Hematopoietic multipotent progenitor cell treated with erythropoietin and hydrocortisone succinate and interleukin-3 and kit ligand, for 4 days (in vitro differentiated cells): Measurements from ENCODE around the gene IL16.
"Not testable (repeated sequence)": the region's sequence is repeated elsewhere in the genome, so short reads cannot be mapped to it uniquely, and the experiment has no call there.

Experiments used
- DNase-seq: peaks from one replicate; pipeline ENCODE4 v3.0.0-alpha.2; 2015

IL16 gene

DNA sequence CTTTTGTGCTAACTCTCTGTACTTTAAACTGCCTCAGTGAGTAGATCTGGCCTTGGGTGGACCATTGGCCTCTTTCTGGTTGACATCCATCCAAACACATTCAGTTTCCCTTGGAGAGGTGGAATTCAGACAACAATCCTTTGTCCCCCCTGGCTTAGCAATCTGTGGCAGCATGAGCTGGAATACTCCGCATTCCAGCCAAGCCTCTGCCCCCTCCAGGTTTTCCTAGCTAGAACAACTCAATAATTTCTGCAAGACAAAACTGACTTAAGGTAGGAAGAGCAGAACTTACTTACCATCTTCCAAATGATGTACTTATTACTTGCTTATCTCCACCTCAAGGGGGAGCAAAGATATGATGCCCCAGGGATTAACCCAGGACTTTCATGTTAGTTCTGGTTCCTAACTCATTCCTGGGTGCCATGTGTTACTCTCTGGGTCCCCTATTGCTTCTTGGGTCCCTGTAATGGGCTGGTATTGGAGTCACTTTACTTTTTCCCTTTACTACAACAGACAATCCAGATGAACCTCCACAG, 21.8 kb upstream of the IL16 start:
- DNase-seq, result no peak

DNA sequence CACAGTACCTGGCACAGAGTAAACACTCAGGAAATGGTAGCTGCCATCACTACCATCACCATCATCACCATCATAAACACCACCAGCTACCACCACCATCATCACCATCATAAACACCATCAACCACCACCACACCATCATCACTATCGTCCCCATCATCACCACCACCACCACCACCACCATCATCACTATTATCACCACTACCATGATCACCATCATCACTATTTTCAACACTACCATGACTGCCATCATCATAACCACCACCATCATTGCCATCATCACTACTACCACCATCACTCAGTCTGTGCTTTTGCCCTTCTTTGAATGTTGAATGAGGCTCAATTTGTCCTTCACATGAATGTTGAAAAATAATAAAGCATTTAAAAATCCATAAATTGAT, 21.2 kb upstream of the IL16 start:
- DNase-seq, result no peak

DNA sequence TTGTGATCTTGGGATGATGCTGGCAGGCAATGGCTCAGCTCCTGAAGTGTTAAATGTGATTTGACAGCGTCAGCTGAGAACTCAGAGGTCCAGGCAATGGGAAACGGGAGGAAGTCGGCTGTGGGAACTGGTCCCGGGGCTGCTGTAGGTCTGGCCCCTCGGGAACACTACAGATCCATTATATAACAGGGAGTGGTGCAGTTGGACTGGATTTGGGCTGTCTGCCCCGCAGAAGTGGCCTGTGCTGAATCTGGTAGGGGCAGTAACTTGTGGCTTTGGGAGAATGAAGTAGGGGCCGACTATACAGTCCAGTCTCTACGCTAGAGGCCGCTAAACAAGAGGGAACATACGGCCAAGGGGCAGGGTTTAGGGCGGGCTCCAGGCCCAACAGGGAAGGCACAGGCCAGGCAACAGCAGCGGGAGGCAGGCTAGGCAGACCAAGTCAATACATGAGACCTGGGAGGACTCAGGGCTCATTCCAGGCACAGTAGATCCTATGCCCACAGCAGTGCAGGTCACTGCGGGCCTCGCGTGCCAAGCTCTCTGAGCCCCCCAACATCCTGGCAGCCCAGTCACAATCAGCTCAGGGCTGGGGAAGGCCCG, 20.3 kb upstream of the IL16 start:
- DNase-seq, result no peak

DNA sequence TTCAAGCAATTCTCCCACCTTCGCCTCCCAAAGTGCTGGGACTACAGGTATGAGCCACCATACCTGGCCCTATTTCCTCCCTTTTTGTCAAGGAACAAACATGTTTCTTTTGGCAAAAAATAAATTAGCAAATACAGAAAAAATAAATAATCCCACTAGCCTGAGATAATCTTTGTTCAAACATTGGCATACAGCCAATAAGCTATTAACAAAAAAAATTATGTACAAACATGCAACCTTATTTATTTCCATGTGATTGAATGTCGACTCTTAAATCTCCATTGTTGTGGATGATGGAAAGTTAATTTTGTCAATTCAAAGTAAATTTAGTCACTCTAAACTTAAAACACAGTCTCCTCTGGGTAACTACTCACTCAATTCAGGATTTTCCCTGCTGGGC, 18.3 kb upstream of the IL16 start:
- DNase-seq, result no peak

DNA sequence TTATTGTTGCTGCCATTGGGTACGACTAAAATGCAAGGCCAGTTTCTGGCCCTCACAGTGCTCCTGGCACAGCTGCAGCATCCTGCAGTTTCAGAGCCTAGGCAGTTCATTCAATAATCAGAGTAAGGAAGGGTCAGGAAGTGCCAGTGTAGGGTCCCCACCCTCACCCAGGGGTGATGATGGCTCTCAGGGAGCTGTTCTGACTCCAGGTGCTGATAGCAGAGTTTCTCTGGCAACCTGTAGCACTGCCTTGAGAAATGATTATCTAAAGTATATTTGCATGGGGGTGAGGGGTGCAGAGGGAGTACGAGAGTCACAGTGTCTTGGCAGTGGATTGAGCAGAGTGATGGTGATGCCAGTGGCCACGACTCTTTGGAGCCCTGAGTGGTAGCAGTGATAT, 15.5 kb upstream of the IL16 start:
- DNase-seq, result peak; percentile 27

DNA sequence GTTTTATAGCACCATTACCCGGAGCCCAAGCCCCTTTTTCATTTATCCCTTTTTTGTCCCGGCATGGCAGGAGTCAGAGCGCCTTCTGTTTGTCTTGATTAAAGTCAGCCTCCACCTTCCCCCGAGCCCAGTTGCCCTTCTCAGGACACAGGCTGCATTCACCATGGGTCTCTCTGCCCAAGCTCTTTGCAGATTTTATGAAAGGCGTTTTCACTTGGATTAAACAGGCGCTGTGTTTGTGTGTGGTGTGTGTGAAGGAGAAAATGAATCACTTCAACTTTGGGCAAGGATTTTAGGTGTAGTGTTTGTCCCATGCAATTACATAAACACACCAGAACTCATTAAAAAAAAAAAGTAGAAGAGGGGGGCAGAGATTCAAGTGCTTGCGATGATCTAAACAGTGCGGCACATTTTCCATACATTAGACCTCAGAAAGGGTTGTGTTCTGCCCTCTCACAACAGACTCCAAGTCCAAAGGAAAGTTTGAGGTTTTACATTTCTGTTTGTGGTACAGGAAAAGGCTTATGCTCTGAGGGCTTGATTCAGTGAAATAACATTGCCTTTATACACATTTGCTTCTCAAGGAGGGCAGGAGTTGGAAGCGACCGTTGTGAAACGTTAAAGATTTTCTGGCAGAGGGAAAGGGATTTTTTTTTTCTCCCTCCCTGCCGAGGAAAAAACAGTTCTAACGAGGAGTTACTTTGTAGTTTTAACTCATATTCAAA, 14.5 kb upstream of the IL16 start:
- DNase-seq, result no peak

DNA sequence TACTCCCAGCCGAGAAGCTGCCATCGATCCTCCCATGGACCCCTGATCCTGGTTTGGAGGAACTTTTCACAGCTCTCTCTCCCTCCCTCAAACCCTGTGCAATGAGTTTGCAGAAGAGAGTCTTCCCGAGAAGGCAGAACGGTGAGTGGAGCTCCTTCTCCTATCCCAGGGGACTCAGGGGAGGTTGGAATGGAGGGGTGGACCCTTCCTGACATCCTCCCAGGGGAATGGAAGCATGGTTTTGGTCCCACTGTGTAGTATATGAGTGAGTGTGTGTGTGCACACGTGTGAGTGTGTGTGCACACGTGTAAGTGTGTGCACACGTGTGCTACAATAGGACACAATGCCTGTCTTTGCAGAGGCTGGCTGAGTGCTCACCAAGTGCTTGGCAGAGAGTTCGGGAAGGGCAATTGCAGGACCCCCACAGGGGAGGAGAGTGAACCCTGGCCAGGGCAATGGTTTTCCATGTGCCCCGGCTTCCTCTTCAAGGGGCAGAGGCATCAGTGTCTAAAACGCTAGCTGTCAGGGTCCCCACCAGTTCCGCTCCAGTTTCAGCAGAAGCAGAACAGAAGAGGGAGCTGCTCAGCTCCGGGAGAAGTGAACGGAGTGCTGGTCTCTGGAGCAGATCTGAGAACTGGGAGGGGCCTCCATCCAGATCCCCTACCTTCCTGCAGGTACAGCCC, 13.8 kb upstream of the IL16 start:
- DNase-seq, result peak; percentile 33

DNA sequence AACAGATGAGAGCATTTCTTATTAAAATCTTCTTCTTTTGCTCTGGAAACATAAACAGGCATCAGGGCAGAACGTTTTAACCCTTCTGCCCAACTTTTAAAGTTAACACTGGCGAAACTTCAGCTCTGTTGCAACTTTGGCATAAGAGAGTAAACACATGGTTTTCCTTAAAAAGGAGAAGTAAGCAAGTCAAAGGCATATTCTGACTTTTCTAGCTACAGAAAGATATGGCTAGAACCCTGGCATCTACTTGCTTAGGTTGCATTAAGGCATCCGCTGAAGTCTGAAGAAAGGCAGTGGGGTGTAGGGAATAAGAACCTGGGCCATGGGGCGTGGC, 13.3 kb upstream of the IL16 start:
- peak; percentile 39 for DNase-seq

DNA sequence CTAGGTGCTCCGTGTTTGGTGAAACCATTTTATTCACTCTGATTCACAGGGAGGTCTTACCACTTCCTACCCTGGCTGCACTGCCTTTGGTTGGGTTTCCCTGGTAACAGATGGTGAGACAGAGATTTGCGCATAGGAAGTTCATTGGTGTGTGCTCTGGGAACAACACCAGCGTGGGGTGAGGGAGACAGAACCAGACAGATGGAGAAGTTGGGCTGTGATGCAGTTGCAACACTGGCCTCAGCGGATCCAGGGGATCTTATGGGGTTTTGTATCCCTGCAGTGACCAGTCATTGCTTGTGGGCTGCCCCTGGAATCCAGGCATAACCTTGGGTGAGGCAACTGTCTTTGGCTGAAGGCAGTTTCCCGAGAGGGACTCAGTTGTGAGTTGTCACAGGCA, 12.5 kb upstream of the IL16 start:
- peak; percentile 59 for DNase-seq

DNA sequence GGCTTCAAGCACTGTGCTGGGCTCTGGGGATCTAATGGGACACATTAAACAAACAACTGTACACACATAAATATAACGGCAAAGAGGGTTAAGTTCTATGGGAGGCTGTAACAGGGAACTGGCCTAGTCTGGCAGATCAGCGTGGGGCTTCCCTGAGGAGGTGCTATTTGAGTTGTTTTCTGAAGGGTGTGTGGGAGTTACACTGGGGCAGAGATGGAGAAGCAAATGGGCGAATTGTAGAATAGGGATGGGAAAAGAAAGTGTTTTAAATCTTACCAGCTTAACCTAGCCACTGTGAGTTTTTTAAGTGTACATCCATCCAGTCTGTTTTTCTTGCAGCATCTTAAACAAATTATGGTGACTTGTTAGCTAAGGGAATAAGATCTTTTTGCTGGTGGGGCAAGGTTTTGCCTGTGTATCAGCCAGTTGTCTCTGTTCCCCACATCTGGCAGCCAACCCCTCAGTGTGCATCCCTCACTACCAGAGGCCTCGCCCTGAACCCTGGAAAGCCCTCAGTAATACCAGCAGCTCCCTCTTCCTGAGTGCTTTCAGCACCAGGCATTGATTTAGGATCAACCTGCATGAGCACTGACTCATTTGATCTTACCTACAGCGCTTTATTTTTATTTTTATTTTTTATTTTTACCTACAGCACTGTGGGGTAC, 10.9 kb upstream of the IL16 start:
- DNase-seq, result no peak

DNA sequence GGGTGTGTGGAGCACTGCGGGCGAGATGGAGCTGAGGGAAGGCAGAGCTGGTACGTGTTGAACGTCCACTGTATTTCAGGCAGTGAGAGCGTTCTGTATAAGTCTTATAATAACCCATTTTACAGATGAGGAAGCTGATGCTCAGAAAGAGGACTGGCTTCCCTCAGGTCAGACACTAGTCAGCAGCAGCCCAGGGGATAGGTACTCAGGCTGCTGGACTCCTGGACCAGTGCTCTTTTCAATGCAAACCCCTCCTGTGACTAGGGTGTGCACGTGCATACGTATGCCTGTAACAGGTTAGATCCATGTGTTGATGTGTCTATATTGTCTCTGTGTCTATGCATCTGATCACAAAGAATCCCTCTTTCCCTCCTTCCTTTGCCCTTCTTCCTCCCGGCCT, 8.3 kb upstream of the IL16 start:
- no peak for DNase-seq

DNA sequence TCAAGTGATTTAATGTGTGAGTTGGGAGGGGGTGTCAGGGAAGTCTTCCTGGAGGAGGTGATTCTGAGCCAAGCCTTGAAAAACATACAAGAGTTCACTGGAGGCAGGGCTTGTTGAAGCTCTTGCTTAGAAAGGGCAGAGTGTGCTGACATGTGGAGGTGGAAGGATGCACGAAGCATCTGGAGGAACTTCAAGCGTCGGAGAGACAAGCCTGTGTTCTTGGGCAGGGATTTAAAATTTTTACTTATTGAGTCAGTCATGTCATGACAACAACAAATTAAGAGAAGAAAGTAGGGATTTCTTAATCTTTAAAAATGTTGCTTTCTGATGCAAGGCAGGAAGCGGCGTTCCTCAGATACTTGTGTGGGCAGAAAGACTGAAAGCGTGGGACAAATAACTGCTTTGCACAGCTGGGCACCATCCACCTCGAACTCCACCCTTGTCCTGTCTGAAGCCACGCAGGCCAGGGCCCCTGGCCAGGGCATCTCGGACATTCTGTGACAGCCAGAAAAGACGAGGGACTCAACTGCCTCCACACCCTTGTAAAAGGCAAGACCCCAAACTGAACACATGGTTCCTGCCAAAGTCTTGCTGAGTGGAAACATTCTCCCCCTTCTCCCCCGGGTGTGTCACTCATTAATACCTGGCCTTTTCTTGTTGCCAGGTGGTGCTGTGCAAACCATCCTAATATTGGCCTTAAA, 6.9 kb upstream of the IL16 start:
- DNase-seq, result no peak

DNA sequence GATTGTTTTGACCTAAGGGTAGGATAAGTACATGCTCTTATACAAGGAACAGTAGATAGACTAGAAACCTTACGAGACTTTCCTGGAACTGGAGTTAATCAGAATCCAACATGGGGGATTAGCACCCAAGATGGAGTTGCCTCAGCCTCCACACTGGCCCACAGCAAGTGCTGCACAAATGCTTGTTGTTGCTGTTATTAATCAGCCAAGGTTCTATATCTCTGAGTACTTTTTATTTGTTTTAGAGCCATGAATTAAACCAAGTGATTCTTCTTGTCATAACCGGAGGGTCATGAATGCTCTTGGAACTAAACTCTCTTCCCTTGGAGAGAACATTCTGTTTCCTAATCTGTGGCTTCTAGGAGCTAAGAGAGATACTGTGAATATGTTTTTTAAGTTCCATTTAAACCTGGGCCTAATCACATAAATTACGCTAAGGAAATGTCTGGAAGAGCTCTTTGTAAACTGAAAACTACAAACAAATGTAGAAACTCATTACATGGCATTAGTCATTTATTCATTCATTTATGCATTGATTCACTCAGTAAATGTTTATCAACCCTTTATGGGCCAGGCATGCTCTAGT, 5.7 kb upstream of the IL16 start:
- no peak for DNase-seq

DNA sequence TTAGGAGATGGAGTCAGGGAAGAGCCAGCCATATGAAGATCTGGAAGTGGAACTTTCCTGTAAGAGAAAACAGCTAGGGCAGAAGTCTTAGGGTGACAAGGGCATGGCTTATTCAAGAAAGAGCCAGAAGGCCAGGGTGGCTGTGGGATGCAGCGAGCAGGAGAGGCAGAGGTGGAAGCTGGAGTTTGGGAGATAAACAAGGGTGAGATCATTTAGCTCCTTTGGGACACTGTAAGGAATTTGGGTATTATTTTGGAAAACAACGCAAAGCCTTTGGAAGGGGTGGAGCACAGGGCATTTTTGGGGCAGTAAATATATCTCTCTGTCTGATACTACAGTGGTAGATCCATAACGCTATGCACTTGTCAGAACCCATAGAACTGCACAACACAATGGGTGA, 5.0 kb upstream of the IL16 start:
- no peak for DNase-seq

DNA sequence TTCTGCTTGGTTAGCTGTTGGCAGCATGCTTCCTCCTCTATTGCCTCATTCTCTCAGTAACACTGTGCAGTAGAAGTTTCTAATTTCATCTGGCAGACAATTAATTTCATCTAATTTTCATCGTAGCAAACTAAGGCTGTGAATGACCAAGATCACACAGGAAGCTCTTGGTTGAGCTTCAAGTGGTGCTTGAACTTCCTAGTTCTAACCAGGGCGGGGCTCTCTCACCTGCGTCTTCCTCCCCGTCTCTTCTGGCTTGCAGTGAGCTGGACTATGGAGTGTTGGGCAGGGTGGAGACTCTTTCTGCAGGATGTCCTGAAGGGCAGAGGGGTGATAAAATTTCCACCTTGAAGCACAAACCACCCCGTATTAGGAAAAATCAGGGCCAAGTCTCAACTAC, 2.0 kb upstream of the IL16 start:
- DNase-seq, result no peak

DNA sequence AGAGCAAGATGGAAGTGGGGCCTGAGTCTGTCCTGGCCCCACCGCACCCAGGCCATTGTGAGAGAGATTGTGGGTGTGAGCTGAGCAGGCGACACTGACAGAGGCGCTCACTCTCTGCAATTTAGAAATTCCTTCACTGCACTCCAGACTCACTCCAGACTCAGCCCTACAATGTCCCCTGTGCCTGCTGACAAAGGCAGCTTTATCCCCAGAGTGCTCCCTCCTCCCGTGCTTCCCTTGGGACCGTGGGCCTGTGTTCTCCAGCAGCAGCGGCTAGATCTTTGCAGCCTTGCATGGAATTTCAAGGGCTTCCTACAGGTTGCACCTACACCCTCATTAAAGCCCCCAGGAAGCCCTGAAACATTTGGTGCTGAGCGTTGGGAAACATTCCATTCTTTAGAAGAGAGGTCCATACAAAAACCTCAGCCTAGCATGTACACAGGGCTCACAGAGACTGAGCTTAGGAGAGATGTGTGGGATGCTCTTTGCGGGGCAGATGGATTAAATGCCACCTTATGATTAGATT, 1.3 kb upstream of the IL16 start:
- DNase-seq, result no peak

DNA sequence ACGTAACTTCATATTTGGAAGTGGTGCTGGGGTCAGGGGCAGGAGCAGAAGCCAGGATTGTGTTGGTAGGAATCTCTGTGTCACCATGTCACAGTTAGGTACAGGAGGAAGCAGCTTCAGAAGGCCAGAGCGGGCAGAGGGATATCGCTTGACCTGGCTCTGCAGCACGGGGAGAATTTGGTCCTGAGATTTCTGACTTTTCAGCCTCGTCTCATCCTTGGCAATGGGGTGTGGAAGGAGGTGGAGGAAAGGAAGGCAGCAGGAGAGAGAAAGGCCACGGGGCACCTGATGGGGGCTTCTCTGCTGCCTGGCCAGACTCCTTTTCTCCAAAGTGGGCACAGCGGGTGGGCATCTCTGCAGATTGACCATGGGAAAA, 564 bp downstream of the IL16 start:
- no peak for DNase-seq

DNA sequence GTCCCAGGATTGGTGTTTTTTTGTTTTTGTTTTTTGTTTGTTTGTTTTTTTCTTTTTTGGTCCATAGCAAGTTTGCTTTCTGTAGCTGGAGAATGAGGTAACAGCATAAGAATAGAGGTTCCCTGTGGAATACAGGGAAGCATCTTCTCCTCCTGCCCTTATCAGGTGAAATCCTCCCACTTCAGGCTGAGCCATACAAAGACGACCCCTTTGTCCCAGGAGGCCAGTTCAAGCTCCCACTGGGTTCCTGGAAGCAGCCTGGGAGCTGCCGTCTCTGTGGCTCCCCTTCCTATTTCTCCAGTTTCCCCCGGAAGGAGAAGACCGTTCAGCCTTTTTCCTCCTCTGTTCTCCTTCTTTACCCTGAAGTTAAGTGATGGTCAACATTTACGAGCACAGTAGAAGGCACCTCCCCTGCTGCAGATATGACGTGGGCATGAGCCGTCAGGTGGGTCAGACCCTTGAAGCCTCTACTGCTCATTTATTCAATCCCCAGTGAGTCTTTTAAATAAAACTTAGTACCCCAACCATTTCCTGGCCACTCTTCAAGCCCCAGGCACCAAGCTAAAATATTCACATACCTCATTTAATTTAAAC, 1.1 kb downstream of the IL16 start:
- DNase-seq, result no peak

DNA sequence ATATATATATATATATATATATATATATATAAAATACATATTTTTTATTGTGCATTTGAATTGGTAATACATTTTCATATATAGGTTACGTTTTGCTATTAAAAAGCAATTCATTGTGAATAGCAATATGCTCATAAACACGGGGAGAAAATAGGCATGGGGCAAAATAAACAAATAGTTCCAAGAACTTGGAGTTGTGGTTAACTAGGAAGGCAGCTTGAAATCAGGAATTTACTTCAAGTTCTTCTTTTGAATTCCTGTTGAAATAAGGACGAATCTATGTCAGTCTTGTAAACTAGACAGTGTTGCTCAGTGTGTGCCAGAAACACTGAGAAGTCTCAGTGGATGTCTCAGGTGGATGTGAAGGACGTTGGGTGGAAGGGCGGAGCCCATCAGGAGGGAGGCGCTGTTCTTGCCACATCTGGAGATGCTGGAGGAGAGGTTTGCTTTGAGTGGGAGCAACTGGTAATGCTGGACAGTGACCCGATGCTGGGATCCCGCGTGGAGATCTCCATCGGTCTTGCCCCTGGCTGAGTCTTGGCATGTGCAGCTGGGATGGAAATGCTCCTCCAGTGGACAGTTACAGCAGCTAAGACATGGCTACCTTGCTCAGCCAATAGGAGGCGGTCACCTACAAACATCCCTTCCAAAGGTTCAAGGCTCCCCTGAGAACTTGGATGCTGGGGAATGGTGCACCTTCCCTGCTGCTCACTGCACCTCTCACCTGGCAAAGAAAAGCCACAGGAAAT, 2.5 kb downstream of the IL16 start:
- no peak for DNase-seq

DNA sequence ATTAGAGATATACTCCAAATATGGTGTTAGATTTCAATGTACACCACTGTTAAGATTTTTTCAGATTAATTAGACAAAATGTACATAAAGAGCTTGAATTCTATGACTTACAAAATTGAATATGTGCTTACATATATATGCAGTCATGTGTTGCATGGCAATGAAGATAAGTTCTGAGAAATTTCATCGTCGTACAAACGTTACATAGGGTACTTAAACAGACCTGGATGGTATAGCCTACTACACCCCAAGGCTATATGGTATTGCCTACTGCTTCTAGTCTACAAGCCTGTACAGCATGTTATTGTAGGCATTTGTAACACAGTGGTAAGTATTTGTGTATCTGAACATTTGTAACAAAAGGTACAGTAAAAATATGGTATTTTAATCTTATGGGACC, 9.3 kb downstream of the IL16 start:
- no peak for DNase-seq

DNA sequence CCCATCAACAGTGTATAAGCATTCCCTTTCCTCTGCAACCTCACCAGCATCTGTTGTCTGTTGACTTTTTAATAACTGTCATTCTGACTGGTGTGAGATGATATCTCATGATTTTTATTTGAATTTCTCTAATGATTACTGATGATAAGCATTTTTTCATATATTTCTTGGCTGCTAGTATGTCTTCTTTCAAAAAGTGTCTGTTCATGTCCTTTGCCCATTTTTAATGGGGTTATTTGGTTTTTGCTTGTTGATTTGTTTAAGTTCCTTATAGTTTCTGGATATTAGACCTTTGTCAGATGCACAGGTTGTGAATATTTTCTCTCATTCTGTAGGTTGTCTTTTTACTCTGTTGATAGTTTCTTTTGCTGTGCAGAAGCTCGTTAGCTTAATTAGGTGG, 11.3 kb downstream of the IL16 start:
- not testable (repeated sequence) for DNase-seq
